ENCODE data around the gene SULT1C4. TPM values are rescaled to one million over a fixed set of nuclear protein-coding genes. Genes with fewer than 3 reads are reported as not detected.
"Not testable (repeated sequence)": the region's sequence is repeated elsewhere in the genome, so short reads cannot be mapped to it uniquely, and the experiment has no call there.

The SULT1C4 gene
- total RNA-seq, 1 donor: not detected

GRCh38 chr2:108428286-108429009 lies 50.7 kb downstream of the SULT1C4 start:
- no peak overlapping the region for H3K4me2 ChIP-seq (ENCODE audit: insufficient read depth, low read length)
- H3K4me3 ChIP-seq (ENCODE audit: insufficient read depth, low read length): no peak overlapping the region
- DNase-seq (ENCODE audit: insufficient read length, low spot score, missing footprints): peak; percentile 46
- no peaks in the 10 kb centered on the region for H3K36me3 ChIP-seq (ENCODE audit: insufficient read depth, low read length)
- no peaks in the 10 kb centered on the region for H4K20me1 ChIP-seq (ENCODE audit: insufficient read depth, low read length)
- TF ChIP-seq CTCF (IDR thresholded peaks at IDR 0.05; ENCODE audit: extremely low read depth, low read depth, low read length): no peak
- no peaks in the 10 kb centered on the region for H3K9me3 ChIP-seq (ENCODE audit: low read depth, low read length)
- no peak overlapping the region for H2AFZ ChIP-seq (ENCODE audit: low read length)
- H3K79me2 ChIP-seq (ENCODE audit: insufficient read depth, low read length): no peaks in the 10 kb centered on the region
- no peak overlapping the region for H3K27ac ChIP-seq (ENCODE audit: low read depth, low read length)
- no peaks in the 10 kb centered on the region for H3K4me1 ChIP-seq (ENCODE audit: insufficient read depth, low read length)
- peaks cover 3% of the 10 kb centered on the region for H3K27me3 ChIP-seq (ENCODE audit: insufficient read depth, low read length)

- not testable (repeated sequence) for H4K20me1 ChIP-seq (ENCODE audit: insufficient read depth, low read length); H3K27ac ChIP-seq (ENCODE audit: low read depth, low read length); H3K4me3 ChIP-seq (ENCODE audit: insufficient read depth, low read length); H3K36me3 ChIP-seq (ENCODE audit: insufficient read depth, low read length); H3K27me3 ChIP-seq (ENCODE audit: insufficient read depth, low read length); H2AFZ ChIP-seq (ENCODE audit: low read length); H3K79me2 ChIP-seq (ENCODE audit: insufficient read depth, low read length); DNase-seq (ENCODE audit: insufficient read length, low spot score, missing footprints); H3K9me3 ChIP-seq (ENCODE audit: low read depth, low read length); H3K4me1 ChIP-seq (ENCODE audit: insufficient read depth, low read length); H3K4me2 ChIP-seq (ENCODE audit: insufficient read depth, low read length)
Measured at GRCh38 chr2:108435578-108435977, 57.8 kb downstream of the SULT1C4 start.

DNA sequence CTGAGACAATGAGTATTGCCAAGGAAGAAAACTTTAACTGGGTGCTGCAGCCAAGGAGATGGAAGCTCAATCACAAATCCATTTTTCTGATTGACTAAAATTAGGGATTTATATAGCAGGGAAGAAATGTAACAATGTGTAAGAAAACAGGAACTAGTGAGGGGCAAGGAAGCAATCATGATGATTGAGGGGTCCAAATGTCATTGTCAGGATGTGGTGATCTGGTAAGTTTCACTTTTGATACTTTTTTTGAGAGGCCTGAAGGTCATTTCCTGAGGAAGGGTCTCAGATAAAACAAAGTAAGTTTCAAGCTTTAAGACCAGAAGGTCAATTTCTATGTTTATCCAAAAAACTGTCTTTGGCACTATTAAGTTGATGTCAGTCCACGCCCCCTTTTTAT lies 59.2 kb downstream of the SULT1C4 start:
- Histone ChIP-seq H2AFZ (ENCODE audit: low read length) (no peak overlapping the region), H3K4me1 (ENCODE audit: insufficient read depth, low read length) (no peaks in the 10 kb centered on the region), H4K20me1 (ENCODE audit: insufficient read depth, low read length) (no peaks in the 10 kb centered on the region), H3K9me3 (ENCODE audit: low read depth, low read length) (no peaks in the 10 kb centered on the region), H3K27ac (ENCODE audit: low read depth, low read length) (no peak overlapping the region), H3K36me3 (ENCODE audit: insufficient read depth, low read length) (no peaks in the 10 kb centered on the region), H3K4me2 (ENCODE audit: insufficient read depth, low read length) (no peak overlapping the region), H3K79me2 (ENCODE audit: insufficient read depth, low read length) (no peaks in the 10 kb centered on the region), H3K27me3 (ENCODE audit: insufficient read depth, low read length) (no peaks in the 10 kb centered on the region), H3K4me3 (ENCODE audit: insufficient read depth, low read length) (no peak overlapping the region)
- DNase-seq (ENCODE audit: insufficient read length, low spot score, missing footprints): no peak
- no peak for TF ChIP-seq CTCF (IDR thresholded peaks at IDR 0.05; ENCODE audit: extremely low read depth, low read depth, low read length)

Small RNA genes within 50 kb of the gene (small RNA-seq; reads per million reads assigned to genes)
- gene SMIM12P1: not detected

Other genes with a start within 250 kb of the SULT1C4 start
- not detected in 2 replicates for gene SULT1C3, start 138.0 kb upstream of the SULT1C4 start, total RNA-seq
- 0.36 and 1.2 TPM in 2 replicates for gene SULT1C2, start 89.1 kb upstream of the SULT1C4 start, total RNA-seq
- gene GCC2, start 71.3 kb downstream of the SULT1C4 start, total RNA-seq: 39.8 and 44.2 TPM in 2 replicates
- 129 and 142 TPM in 2 replicates for gene LIMS1, start 156.5 kb downstream of the SULT1C4 start, total RNA-seq

All from osteoblast (primary cell).